Ovary (tissue), 3 donors: ENCODE data around the gene SCN9A.

Source experiments
- CTCF ChIP-seq, 3 donors: fragments of 450-650 bp in 2 of 3; fragments of 200-600 bp in 1 of 3; IDR thresholded peaks; one replicate each; pipeline versions ENCODE4 v1.5.1 to v1.8.0; 2016 to 2022; ENCODE audit warnings: antibody characterized with exemption in 3 of 3, mild to moderate bottlenecking in 1 of 3
- EP300 ChIP-seq: sonication (generic); formaldehyde crosslinking; IDR thresholded peaks from one replicate; pipeline ENCODE4 v1.6.1; 2017; ENCODE audit warnings: antibody characterized with exemption
- POLR2A ChIP-seq: fragments of 450-650 bp; IDR thresholded peaks from one replicate; pipeline ENCODE4 v1.6.1; 2017; ENCODE audit warnings: antibody characterized with exemption, mild to moderate bottlenecking, moderate library complexity
- donor health status: DM: no; HTN: no; CAD: no.

GRCh38 chr2:166335284-166335683, 40.5 kb downstream of the SCN9A start:
- TF ChIP-seq CTCF (IDR thresholded peaks at IDR 0.05) (no peak), POLR2A (no peak), EP300 (no peak)
